ENCODE results near the gene LRRC23.

The LRRC23 gene

GRCh38 chr12:6952121-6952862 lies 47.7 kb downstream of the LRRC23 start:
- DNase-seq (ENCODE audit: low read depth): no peak
- Histone ChIP-seq H3K9me3 (ENCODE audit: control insufficient read depth, low read length) (no peaks in the 10 kb centered on the region), H3K9ac (ENCODE audit: low read length) (no peak overlapping the region)

GRCh38 chr12:6952863-6953441 lies 48.3 kb downstream of the LRRC23 start:
- no peak for DNase-seq (ENCODE audit: low read depth)
- H3K4me3 ChIP-seq (ENCODE audit: low read length): no peak overlapping the region
- no peak overlapping the region for H3K9ac ChIP-seq (ENCODE audit: low read length)

More at GRCh38 chr12:6952121-6952862, 47.7 kb downstream of the LRRC23 start:
- Histone ChIP-seq H3K36me3 (ENCODE audit: control insufficient read depth, insufficient read depth, low read length, severe bottlenecking) (no peaks in the 10 kb centered on the region), H3K27me3 (replicated peaks; ENCODE audit: control insufficient read depth, insufficient read depth, low read length) (peaks cover 10% of the 10 kb centered on the region), H3K4me1 (ENCODE audit: control insufficient read depth, insufficient read depth, low read length) (no peaks in the 10 kb centered on the region), H3K4me3 (ENCODE audit: low read length) (no peak overlapping the region)

GRCh38 chr12:6953442-6954315 lies 49.1 kb downstream of the LRRC23 start:
- Histone ChIP-seq H3K27me3 (replicated peaks; ENCODE audit: control insufficient read depth, insufficient read depth, low read length) (peaks cover 10% of the 10 kb centered on the region), H3K4me1 (ENCODE audit: control insufficient read depth, insufficient read depth, low read length) (no peaks in the 10 kb centered on the region), H3K4me3 (ENCODE audit: low read length) (no peak overlapping the region), H3K9me3 (ENCODE audit: control insufficient read depth, low read length) (no peaks in the 10 kb centered on the region), H3K36me3 (ENCODE audit: control insufficient read depth, insufficient read depth, low read length, severe bottlenecking) (no peaks in the 10 kb centered on the region), H3K9ac (ENCODE audit: low read length) (no peak overlapping the region)
- no peak for DNase-seq (ENCODE audit: low read depth)

More at GRCh38 chr12:6952863-6953441, 48.3 kb downstream of the LRRC23 start:
- Histone ChIP-seq H3K4me1 (ENCODE audit: control insufficient read depth, insufficient read depth, low read length) (no peaks in the 10 kb centered on the region), H3K27me3 (replicated peaks; ENCODE audit: control insufficient read depth, insufficient read depth, low read length) (peaks cover 10% of the 10 kb centered on the region), H3K36me3 (ENCODE audit: control insufficient read depth, insufficient read depth, low read length, severe bottlenecking) (no peaks in the 10 kb centered on the region), H3K9me3 (ENCODE audit: control insufficient read depth, low read length) (no peaks in the 10 kb centered on the region)

GRCh38 chr12:6954316-6955107 lies 49.9 kb downstream of the LRRC23 start:
- no peaks in the 10 kb centered on the region for H3K9me3 ChIP-seq (ENCODE audit: control insufficient read depth, low read length)
- no peak overlapping the region for H3K4me3 ChIP-seq (ENCODE audit: low read length)
- no peaks in the 10 kb centered on the region for H3K36me3 ChIP-seq (ENCODE audit: control insufficient read depth, insufficient read depth, low read length, severe bottlenecking)
- no peak overlapping the region for H3K9ac ChIP-seq (ENCODE audit: low read length)
- H3K4me1 ChIP-seq (ENCODE audit: control insufficient read depth, insufficient read depth, low read length): no peaks in the 10 kb centered on the region
- peaks cover 10% of the 10 kb centered on the region for H3K27me3 ChIP-seq (replicated peaks; ENCODE audit: control insufficient read depth, insufficient read depth, low read length)
- DNase-seq (ENCODE audit: low read depth): no peak

GRCh38 chr12:6955108-6956020 lies 50.7 kb downstream of the LRRC23 start:
- Histone ChIP-seq H3K27me3 (replicated peaks; ENCODE audit: control insufficient read depth, insufficient read depth, low read length) (peaks cover 10% of the 10 kb centered on the region), H3K9ac (ENCODE audit: low read length) (no peak overlapping the region), H3K4me3 (ENCODE audit: low read length) (no peak overlapping the region), H3K36me3 (ENCODE audit: control insufficient read depth, insufficient read depth, low read length, severe bottlenecking) (no peaks in the 10 kb centered on the region), H3K4me1 (ENCODE audit: control insufficient read depth, insufficient read depth, low read length) (no peaks in the 10 kb centered on the region), H3K9me3 (ENCODE audit: control insufficient read depth, low read length) (no peaks in the 10 kb centered on the region)
- DNase-seq (ENCODE audit: low read depth): no peak

- Histone ChIP-seq H3K4me3 (ENCODE audit: low read length) (no peak overlapping the region), H3K36me3 (ENCODE audit: control insufficient read depth, insufficient read depth, low read length, severe bottlenecking) (no peaks in the 10 kb centered on the region), H3K9ac (ENCODE audit: low read length) (no peak overlapping the region), H3K27me3 (replicated peaks; ENCODE audit: control insufficient read depth, insufficient read depth, low read length) (peaks cover 10% of the 10 kb centered on the region), H3K9me3 (ENCODE audit: control insufficient read depth, low read length) (no peaks in the 10 kb centered on the region), H3K4me1 (ENCODE audit: control insufficient read depth, insufficient read depth, low read length) (peaks cover 3% of the 10 kb centered on the region)
- DNase-seq (ENCODE audit: low read depth): no peak
Measured at GRCh38 chr12:6956021-6956727, 51.6 kb downstream of the LRRC23 start.

GRCh38 chr12:6957151-6957701 lies 52.6 kb downstream of the LRRC23 start:
- no peak for DNase-seq (ENCODE audit: low read depth)
- peaks cover 14% of the 10 kb centered on the region for H3K4me1 ChIP-seq (ENCODE audit: control insufficient read depth, insufficient read depth, low read length)
- peaks cover 10% of the 10 kb centered on the region for H3K27me3 ChIP-seq (replicated peaks; ENCODE audit: control insufficient read depth, insufficient read depth, low read length)
- no peaks in the 10 kb centered on the region for H3K9me3 ChIP-seq (ENCODE audit: control insufficient read depth, low read length)
- H3K4me3 ChIP-seq (ENCODE audit: low read length): no peak overlapping the region
- no peaks in the 10 kb centered on the region for H3K36me3 ChIP-seq (ENCODE audit: control insufficient read depth, insufficient read depth, low read length, severe bottlenecking)
- H3K9ac ChIP-seq (ENCODE audit: low read length): no peak overlapping the region

GRCh38 chr12:6957741-6958608 lies 53.4 kb downstream of the LRRC23 start:
- H3K9me3 ChIP-seq (ENCODE audit: control insufficient read depth, low read length): no peaks in the 10 kb centered on the region
- DNase-seq (ENCODE audit: low read depth): no peak
- H3K4me3 ChIP-seq (ENCODE audit: low read length): no peak overlapping the region
- no peak overlapping the region for H3K9ac ChIP-seq (ENCODE audit: low read length)
- peaks cover 6% of the 10 kb centered on the region for H3K27me3 ChIP-seq (replicated peaks; ENCODE audit: control insufficient read depth, insufficient read depth, low read length)
- H3K4me1 ChIP-seq (ENCODE audit: control insufficient read depth, insufficient read depth, low read length): peaks cover 16% of the 10 kb centered on the region
- H3K36me3 ChIP-seq (ENCODE audit: control insufficient read depth, insufficient read depth, low read length, severe bottlenecking): no peaks in the 10 kb centered on the region

GRCh38 chr12:6958609-6959057 lies 54.0 kb downstream of the LRRC23 start:
- H3K27me3 ChIP-seq (replicated peaks; ENCODE audit: control insufficient read depth, insufficient read depth, low read length): peaks cover 6% of the 10 kb centered on the region
- no peak overlapping the region for H3K9ac ChIP-seq (ENCODE audit: low read length)
- peaks cover 16% of the 10 kb centered on the region for H3K4me1 ChIP-seq (ENCODE audit: control insufficient read depth, insufficient read depth, low read length)
- H3K9me3 ChIP-seq (ENCODE audit: control insufficient read depth, low read length): no peaks in the 10 kb centered on the region
- DNase-seq (ENCODE audit: low read depth): no peak
- no peaks in the 10 kb centered on the region for H3K36me3 ChIP-seq (ENCODE audit: control insufficient read depth, insufficient read depth, low read length, severe bottlenecking)
- H3K4me3 ChIP-seq (ENCODE audit: low read length): no peak overlapping the region
